GM21367 (cell line): ENCODE data around the gene VPS37B.

Experiments
- ATAC-seq: cut with Tn5 transposase; IDR thresholded peaks from one replicate; pipeline ENCODE4 v1.9.1; 2021; ENCODE audit not compliant: unreplicated experiment

The VPS37B gene

DNA sequence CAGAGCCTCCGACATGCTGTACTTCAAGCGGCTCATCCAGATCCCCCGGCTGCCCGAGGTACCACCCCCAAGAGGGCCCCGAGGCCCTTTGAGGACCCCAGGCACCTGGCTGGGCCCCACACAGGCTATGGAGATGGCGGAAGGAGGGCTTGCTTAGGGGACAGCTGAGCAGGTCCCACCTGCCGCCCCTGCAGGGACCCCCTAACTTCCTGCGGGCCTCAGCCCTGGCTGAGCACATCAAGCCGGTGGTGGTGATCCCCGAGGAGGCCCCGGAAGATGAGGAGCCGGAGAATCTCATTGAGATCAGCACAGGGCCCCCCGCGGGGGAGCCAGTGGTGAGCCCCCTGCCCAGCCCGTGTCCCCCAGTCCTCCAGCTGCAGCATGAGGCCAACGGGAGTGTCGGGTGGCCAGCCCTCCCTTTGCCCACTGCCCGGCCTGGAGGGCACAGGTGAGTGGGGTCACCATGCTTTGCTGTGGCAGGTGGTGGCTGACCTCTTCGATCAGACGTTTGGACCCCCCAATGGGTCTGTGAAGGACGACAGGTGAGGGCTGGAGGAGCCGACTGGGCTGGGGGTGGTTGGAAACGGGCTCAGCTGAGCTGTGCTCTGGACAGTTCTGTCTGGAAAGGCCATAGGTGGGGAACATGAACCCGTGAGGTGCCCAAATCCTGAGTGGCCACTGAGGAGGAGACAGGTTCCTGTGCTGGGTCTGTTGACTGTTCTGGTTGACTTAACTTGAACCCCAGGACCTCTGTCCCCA lies 40.7 kb downstream of the VPS37B start:
- ATAC-seq = no peak

DNA sequence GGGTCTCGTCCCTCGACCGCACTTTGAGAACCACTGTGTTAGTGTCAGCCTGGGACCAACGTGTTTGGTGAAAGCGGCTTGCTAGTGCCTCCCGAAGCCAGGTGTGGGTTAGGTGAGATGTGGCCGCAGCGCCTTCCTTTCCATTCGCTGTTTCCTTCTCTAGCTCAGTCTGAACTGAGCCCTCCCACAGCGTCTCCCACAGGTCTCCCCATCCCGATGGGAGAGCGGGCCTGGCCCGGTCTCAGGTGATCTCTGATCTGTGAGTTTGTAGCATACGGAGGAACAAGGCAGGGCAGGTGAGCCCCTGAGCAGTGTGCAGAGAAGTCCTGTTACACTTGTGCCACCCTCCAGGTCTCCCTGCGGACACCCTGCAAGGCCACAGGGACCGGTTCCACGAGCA lies 41.4 kb downstream of the VPS37B start:
- no peak for ATAC-seq

DNA sequence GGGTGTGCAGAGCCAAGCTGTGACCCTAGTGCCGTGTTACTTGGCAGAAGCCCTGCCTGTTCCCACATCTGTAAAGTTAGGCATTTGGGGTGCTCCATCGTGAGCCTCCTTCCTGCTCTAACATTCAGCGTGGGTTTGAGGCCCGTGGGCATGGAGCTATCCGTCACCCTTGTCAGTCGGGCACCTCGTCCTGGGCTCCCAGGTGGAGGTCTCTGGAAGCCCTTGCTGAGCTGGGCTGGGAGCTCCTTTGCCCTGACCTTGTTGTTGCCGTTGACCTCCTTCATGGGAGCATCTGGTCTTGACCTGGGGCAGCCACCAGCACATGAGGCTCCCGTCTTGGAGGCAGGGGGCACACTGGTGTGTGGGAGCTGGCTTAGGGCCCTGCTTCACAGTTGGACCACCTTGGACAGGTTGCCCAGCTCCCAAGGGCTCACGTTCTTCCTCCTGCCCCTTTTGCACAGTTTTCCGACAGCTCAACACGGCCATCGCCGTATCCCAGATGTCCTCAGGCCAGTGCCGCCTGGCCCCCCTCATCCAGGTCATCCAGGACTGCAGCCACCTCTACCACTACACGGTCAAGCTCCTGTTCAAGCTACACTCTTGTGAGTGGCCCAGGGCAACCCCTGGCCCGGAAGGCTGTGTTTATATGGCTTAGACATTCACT lies 42.2 kb downstream of the VPS37B start:
- no peak for ATAC-seq

DNA sequence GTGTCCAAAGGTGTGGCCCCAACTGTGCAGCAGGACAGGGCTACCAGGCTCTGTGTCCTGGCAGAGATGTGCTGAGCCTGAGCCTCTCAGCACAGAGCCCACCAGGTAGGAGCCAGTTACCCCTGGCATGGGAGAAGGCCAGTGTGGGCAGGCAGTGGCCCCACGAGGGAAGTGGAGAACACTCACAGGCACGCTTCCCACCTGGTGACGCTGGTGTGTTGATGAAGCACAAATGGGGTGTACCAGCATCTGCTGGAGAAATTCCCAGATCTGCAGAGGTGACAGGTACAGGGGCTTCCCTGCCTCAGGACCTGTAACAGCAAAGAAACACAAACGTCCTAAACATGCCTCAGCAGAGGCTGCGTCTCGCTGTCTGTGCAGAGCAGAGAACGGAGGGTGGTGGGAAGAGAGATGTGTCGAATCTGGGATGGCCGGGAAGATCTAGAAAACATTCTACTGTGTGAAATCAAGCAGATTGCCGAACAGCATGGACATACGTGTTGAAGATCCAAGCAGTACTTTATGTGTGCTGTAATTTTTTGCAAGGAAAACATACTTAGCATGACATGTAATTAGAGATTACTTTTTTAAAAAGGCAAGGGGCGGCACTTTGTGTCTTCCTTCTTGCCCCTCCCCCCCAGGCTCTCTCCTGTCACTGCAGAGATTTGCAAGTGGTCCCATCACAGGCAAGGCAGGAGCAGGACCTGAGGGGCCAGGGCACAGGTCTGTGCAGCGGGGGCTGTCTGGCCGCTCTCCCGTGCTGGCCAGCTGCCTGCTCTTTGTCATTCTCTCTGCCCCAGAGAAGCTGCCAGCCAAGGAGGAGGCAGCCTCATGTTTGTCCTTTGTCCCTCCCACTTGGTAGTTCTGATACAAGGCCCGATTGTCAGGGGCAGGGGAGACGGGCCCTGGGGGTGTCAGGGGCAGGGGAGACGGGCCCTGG lies 43.3 kb downstream of the VPS37B start:
- ATAC-seq = no peak

DNA sequence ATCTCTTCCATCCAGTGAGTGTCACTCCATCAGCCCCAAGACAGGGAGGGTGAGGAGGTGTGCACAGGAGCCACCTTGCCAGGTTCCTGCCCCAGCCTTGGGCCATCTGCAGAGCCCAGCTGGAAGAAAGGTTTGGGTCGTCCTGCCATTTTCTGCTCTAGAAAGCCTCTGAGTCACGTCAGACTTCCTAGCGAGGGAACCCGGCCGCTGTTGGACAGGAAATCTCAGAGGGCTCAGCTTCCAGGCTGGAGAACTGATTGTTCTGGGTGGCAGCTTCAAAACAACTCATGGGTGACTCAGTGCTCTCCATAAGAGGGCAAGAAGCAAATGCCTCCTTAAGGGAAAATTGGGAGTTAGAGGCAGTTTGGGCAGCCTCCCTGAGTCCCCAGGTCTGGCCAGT lies 44.1 kb downstream of the VPS37B start:
- ATAC-seq = no peak

DNA sequence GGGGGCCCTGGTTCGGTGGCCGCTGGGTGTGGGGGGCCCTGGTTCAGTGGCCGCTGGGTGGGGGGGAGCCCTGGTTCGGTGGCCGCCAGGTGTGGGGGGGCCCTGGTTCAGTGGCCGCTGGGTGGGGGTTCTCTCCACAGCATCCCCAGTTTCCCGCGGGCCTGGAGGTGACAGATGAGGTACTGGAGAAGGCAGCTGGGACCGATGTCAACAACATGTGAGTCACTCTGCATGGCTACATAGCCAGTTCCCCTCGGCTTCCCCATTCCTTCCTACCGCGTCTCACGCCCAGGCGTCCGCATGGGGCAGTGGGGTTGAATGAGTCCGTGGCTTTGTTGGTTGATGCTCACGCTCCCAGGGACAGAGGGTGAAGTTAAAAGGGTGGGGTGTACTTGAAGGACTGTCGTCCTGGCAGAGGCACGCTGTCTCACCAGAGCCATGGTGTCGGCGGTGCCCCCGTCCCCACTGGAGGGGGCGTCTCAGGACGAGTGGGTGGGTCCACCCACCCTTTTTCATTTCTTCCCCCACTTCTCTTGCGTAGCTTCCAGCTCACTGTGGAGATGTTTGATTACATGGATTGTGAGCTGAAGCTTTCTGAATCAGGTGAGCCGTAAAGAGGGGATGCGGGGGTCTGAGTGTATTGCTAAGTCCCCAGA lies 45.1 kb downstream of the VPS37B start:
- no peak for ATAC-seq

DNA sequence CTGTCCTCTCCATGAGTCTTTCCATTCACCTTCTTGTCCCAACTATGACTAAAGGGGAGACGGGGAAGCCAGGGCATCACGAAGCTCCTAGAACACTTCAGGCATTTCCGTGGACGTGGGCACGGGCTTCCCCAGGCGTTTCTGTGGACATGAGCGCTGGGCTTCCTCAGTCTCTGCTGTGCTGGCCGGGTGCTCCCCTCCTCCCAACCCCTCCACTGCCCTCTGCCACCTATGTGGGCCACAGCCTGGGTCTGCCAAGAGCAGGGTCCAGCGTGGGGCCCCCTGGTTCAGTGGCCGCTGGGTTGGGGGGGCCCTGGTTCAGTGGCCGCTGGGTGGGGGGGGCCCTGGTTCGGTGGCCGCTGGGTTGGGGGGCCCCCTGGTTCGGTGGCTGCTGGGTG lies 45.9 kb downstream of the VPS37B start:
- ATAC-seq = no peak

DNA sequence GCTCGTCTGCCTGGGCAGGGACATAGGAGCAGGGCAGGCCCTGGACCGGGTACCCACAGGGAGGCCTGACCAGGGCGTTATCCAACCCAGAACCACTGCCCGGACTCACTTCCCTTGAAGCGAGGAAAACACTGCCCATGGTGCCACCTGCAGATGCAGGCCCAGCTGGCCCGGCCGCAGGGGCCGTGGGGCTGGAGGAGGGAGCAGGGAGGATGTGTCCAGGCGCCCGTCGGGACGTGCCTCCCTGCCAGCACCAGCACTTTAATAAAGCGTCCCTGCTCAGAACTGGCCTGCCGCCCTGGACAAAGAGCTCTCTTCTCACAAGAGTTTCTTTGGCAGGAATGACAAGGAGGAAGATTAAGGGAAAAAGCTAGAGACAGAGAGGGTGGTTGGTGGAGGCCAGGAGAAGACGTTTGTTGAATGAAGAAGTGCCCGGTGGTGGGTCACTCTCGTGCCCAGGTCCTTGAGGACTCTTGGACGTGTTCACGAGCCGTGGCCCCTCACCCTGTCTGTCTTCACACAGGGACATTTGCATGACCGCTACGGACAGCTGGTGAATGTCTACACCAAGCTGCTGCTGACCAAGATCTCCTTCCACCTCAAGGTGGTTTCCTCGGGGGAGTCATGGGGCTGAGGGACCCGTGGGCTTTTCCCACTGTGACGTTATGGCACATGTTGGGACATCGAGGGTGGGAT lies 46.4 kb downstream of the VPS37B start:
- ATAC-seq = no peak

DNA sequence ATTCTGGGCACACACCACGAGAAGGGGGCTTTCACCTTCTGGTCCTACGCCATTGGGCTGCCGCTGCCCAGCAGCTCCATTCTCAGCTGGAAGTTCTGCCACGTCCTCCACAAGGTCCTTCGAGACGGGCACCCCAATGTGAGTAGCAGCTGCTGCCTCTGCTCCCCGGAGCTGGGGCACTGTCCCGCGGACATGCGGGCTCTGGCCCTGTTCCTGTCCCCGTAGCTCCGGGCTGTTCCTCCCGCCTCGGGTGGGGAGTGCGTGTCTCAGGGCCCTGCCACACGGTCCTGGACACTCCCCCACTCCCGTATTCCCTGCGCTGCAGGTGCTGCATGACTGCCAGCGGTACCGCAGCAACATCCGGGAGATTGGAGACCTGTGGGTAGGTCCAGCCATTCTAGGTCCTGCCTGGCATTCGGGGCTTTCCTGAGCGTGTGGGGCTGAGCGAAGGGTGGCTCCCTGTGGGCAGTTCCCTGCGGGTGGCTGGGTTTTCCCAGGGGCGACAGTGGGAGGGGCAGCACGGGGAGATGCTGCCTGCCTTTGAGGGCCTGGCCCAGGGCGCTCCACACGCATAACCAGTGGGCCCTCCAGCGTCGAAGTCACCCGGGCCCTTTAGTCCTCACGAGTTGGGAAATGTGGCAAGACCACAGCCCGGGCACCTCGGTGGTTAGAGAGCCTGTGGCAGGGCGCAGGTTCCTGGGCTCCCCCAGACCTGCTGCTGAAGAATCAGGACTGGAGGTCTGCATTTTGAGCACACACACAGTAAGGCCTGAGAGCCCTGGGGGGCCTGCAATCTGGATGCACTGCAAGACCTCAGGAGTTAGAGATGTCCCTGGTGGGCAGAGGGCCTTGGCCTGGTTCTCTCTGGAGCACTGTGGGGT lies 47.2 kb downstream of the VPS37B start:
- ATAC-seq = no peak

DNA sequence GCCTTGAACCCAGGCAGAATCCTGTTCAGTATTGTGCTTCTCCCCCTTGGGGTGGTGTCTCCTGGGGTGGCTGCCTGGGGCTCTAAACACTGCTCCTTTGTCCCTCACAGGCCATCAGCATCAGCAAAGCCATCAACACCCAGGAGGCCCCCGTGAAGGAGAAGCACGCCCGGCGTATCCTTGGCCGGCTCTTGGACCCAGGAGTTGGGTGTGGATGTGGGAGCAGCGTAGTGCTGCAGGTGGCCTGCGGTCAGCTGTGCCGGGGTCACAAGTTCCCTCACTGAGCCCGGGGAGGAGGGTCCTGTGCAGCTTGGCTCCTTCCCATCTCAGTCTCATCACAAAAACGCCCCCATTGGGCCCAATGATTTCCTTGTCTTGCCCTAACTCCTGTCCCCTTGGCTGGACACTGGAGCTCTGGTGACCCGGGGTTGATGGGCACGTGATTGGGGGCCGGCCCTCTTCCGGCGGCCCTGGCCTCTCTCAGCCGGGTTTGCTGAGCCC lies 48.0 kb downstream of the VPS37B start:
- no peak for ATAC-seq

DNA sequence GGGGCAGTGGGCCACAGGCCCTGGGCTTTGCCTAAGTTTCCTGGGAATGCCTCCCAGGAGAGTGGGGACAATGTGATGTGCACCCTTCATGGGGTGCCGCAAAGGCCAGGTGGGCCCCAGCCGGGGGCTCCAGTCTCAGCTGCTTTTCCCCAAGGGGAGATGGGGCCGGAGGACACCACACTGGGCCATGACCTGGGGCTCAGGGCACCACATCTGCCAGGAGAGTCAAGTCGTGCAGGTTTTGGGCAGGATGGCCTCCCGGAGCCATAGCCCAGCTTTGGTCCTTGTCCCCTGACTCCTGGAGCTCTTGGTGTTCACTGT lies 48.4 kb downstream of the VPS37B start:
- ATAC-seq = no peak

DNA sequence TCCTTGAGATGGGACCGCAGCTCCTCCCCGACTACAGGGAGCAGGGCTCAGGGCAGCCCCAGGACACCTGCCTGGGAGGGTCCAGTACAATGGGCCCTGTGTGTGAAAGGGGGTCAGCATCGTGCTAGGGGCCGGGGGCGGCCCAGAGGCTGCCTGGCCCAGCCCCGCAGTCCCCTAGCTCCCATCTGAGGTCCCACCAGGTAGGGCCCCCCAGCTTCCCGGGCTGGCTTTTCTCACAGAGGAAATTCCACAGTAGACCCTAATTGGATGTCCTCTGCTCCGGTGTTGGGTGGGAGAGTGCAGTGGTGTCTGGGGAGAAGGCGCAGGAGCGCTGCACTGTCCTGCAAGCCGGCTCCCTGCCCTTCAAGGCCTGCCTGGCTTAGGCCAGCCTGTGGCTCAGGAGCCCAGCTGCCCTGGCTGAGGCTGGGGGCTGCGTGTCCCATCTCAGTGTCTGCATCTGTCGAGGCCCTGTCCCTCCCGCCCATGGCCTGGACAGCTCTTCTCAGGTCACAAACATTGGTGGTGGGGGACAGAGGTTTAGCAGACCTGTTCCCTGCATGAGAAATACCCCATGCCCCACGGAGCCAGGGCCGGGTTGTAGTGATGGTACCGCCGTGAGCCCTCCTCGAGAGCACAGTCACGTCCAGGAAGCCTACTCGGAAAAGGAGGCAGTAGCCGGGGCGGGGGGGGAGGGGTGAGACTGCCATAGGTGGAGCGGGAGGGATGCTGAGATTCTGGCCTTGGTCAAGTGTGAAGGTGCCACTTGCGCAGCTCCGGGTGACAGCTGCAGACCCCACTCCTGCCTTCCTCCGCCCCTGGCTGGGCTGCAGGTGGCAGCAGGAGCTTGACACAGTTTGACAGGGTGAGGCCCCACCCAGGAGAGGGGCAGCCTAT lies 49.1 kb downstream of the VPS37B start:
- ATAC-seq = no peak

DNA sequence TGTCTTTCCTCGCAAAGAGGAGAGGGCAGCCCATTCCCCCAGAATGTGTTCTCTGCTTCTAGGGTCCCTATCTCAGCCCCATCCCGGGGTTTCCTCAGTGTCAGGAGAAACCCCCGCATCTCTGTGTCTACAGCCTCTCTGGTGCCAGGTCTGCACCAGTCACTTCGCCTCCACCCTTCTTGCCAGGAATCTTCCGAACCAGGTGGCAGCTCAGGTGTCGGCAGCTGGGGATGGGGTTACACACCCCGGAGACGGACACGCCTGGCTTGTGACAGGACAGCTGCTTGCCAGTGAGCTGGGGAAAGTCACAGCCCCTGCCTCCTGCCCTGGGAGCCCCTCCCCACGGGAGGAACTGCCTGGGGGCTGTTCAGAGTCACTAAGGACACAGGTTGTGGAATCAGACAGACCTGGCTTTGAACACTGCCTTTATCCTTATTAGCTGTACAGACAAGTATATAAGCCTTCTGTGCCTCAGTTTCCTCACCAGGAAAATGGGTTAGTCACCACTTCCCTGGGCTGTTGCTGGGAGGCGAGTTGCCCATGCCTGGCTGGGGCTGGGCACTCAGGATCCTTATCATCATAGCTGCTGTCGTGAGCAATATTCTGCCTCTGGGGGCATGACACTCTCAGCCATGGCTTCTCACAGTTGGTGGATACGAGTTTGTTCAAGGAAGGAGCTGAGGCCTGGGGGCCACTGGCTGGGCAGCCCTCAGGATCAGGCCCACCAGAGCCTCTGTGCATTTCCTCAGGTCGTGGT lies 49.9 kb downstream of the VPS37B start:
- no peak for ATAC-seq

DNA sequence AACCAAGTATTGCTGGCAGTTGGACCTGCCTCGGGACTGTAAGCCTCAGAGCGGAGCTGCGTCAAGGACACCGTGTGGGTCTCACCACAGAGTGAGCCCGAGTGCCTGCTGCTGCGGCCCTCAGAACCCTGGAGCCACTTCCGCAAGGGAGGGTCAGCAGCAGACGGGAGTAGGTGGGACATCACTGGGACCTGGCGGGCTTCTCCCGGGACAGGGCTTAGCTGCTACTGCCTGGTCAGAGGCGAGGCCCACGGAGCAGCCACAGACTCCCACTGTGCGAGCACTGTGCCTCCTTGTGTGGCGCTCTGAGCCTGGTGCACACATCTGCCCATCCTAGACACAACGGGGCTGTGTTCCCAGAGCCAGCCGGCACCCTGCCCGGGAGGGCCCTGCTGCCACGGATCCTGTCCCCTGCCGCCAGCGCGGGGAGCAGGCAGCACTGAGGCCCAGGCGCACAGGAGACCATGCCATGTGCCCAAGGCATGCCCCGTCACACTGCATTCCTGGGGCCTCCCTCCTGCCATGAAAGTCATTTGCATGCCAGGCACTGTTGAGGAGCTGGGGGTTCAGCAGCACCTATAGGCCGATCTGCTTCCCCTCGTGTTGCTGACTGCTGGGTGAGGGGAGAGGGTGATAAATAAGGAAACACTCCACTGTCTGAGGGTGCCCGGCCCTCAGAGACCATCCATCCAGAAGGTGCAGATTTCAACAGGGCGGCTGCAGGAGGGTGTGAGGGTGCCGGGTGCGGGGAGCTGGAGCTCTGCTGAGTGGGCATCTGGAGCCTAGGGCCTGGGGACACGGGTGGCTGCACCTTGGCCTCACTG lies 50.7 kb downstream of the VPS37B start:
- ATAC-seq = no peak

DNA sequence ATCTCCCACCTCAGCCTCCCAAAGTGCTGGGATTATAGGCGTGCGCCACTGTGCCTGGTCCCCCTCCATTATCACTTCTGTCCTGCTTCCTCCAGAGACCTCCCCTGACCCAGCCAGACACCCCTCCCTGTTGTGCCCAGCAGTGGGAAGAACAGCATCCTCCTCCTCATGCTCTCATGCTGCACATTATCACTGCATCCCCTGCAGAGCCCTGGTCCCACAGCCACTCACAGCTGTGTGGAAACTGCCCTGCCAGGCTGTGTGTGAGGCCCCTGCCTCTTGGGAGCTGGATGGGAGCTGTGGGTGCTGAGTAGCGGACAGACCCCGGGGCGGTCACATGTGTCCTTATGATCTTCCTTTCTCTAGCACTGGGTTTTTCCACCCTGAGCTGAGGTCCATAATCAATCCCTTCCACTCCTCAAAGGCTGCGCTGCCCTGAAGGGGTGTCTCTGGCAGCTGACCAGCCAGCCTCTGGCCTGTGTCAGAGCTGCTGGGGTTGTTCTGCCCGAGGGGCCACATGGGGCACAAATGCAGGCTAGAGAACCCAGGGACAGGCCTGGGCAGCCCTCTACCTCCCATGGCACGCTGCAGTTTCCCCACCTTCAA lies 51.5 kb downstream of the VPS37B start:
- no peak for ATAC-seq

DNA sequence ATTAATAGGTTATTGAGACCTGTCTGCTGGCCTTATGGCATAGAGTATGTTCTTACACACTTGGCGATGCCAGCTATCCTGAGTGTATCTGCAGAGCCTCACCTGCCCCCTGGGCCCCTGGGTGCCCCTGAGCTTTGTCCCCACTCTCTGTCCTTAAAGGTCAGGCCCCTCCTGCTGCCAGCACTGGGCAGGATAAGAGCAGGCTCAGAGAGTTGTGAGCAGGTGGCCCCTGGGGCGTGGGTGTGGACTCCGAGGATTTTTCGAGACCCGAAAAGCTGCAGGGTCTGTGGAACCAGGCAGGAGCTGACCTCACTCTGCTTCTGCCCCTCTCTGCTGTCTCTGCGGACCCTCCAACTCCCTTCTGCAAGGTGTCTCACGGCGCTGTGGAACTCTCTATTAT lies 52.5 kb downstream of the VPS37B start:
- no peak for ATAC-seq
